ENCODE data around the gene SRD5A3. TPM values are rescaled to one million over a fixed set of nuclear protein-coding genes. Genes with fewer than 3 reads are reported as not detected.
"Not testable (repeated sequence)": the region's sequence is repeated elsewhere in the genome, so short reads cannot be mapped to it uniquely, and the experiment has no call there.

SRD5A3 gene
- total RNA-seq, 4 donors from 2014 or later = 1.6 to 6.0 (median 4.8) TPM

DNA sequence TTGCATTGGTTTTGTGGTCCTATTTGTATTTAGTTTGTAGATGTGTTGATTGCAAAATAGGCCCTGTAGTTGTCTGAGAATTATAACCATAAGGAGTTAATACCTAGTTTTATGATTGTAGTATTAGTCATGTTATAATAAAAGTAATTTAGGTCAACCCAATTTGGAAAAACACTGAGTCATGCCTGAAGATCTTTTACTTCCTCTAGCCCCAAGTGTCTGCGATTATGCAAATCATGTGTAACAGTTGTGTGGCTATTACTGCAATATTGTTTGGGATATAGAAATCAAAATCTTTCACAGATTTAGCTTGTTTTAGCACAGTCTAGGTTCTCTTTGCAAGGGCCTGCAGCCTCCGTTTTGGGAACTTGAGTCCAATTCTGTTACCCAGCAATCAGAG lies 12.6 kb downstream of the SRD5A3 start:
- Histone ChIP-seq H3K4me1 (peaks cover 0 to 40% (median 17%) of the 10 kb centered on the region in 3 donors), H3K27ac (peak overlapping the region; percentile 52 to 83 (median 76)), H3K27me3 (no peaks in the 10 kb centered on the region), H3K36me3 (peaks cover 0 to 5% of the 10 kb centered on the region in 2 donors), H3K4me3 (no peak overlapping the region), H3K9me3 (no peaks in the 10 kb centered on the region)
- ATAC-seq = peak; percentile 80
- WGBS, 2 donors (ENCODE audit: low coverage in 1 of 2) = 6 to 15% methylated on average over 2 of the region's 2 CpGs
- TF ChIP-seq POLR2A (IDR thresholded peaks at IDR 0.05) = no peak
- no peak for TF ChIP-seq EP300 (IDR thresholded peaks at IDR 0.05)
- TF ChIP-seq, protein P1, sequence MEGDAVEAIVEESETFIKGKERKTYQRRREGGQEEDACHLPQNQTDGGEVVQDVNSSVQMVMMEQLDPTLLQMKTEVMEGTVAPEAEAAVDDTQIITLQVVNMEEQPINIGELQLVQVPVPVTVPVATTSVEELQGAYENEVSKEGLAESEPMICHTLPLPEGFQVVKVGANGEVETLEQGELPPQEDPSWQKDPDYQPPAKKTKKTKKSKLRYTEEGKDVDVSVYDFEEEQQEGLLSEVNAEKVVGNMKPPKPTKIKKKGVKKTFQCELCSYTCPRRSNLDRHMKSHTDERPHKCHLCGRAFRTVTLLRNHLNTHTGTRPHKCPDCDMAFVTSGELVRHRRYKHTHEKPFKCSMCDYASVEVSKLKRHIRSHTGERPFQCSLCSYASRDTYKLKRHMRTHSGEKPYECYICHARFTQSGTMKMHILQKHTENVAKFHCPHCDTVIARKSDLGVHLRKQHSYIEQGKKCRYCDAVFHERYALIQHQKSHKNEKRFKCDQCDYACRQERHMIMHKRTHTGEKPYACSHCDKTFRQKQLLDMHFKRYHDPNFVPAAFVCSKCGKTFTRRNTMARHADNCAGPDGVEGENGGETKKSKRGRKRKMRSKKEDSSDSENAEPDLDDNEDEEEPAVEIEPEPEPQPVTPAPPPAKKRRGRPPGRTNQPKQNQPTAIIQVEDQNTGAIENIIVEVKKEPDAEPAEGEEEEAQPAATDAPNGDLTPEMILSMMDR (IDR thresholded peaks at IDR 0.05) = no peak
- TF ChIP-seq POLR2AphosphoS5 (IDR thresholded peaks at IDR 0.05) = peak; percentile 83

DNA sequence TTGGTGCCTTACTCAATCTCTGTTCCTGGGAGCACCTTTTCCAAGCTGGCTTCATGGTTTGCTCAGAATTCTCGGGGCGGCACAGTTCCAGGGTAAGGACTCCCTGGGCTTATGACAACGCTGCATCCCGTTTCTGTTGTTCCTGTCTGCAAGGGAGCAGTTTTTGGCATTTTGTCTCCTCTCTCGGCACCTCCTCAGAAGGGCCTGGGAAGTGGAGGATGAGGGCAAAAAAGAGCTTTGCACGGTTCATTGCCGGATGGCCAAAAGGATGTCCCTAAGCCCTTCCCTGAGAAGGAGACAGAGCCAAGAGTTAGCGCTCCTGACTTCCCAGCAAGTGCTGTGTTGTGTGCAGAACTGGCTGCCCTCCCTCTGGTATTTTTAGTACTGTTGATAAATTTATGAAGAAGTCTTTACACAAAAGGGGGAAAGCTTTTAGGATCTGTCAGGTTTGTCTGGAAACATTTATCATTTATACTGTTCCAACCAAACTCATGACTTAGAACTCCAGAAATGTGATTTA lies 13.4 kb downstream of the SRD5A3 start:
- Histone ChIP-seq H3K9me3 (no peaks in the 10 kb centered on the region), H3K27ac (peak overlapping the region; percentile 52 to 83 (median 76))
- 47% methylated on average over 6 of the region's 8 CpGs; no CpG with 5 or more reads in 1 of the 2 donors for WGBS, 2 donors (ENCODE audit: low coverage in 1 of 2)

DNA sequence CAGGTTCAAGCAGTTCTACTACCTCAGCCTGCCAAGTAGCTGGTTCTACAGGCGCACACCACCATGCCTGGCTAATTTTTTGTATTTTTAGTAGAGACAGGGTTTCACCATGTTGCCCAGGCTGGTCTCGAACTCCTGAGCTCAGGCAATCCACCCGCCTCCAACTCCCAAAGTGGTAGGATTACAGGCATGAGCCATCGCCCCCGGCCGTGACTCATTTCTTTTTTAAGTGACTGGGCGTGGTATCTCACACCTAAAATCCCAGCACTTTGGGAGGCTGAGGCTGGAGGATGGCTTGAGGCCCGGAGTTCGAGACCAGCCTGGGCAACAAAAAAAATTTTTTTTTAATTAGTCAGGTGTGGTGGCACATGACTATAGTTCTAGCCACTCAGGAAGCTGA lies 16.9 kb downstream of the SRD5A3 start:
- peaks cover 0 to 11% of the 10 kb centered on the region in 2 donors for H3K36me3 ChIP-seq
- not testable (repeated sequence) for H3K27me3 ChIP-seq, H3K9me3 ChIP-seq, H3K27ac ChIP-seq, ATAC-seq, H3K4me3 ChIP-seq
- H3K4me1 ChIP-seq = peaks cover 0 to 30% (median 12%) of the 10 kb centered on the region in 3 donors
- 93 to 94% methylated on average over 3 to 8 of the region's 9 CpGs for WGBS, 2 donors (ENCODE audit: low coverage in 1 of 2)

More for the DNA sequence above, 13.4 kb downstream of the SRD5A3 start:
- ATAC-seq = peak; percentile 81
- Histone ChIP-seq H3K27me3 (no peaks in the 10 kb centered on the region), H3K36me3 (peaks cover 0 to 6% of the 10 kb centered on the region in 2 donors), H3K4me3 (peak overlapping the region in 1 of 2 donors; percentile 6), H3K4me1 (peaks cover 0 to 45% (median 17%) of the 10 kb centered on the region in 3 donors)
- TF ChIP-seq, protein P1 (IDR thresholded peaks at IDR 0.05) = no peak
- TF ChIP-seq POLR2AphosphoS5 (IDR thresholded peaks at IDR 0.05) = peak; percentile 91

DNA sequence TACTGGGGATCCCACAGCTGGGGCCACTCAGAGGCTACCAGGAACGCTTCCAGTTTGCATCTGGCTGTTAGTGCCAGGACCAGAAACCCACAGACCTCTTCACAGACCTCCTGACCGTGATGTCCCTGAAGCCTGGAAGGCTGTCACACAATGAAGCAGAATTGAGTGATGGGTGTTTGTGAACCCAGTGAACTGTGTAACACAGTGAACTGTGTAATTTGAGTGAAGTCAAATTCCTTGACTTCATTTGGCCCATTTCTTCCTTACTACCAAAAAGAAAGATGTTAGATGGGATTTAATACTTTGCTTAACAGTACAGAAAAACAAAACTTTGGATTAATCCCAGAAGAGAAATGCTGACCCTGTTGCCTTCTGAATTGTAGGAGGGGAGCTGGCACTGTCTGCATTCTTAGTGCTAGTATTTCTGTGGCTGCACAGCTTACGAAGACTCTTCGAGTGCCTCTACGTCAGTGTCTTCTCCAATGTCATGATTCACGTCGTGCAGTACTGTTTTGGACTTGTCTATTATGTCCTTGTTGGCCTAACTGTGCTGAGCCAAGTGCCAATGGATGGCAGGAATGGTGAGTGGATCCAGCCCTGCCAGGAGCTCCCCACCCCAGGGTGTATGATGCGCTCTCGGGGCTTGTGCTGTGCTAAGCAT lies 17.8 kb downstream of the SRD5A3 start:
- H3K4me1 ChIP-seq = peaks cover 0 to 21% (median 6%) of the 10 kb centered on the region in 3 donors
- H3K36me3 ChIP-seq = peaks cover 0 to 15% of the 10 kb centered on the region in 2 donors
- no peak overlapping the region for H3K4me3 ChIP-seq
- no peak overlapping the region for H3K27ac ChIP-seq
- WGBS, 2 donors (ENCODE audit: low coverage in 1 of 2) = 57 to 100% methylated on average over 3 to 5 of the region's 9 CpGs
- no peaks in the 10 kb centered on the region for H3K27me3 ChIP-seq
- ATAC-seq = no peak
- no peak for TF ChIP-seq POLR2AphosphoS5 (IDR thresholded peaks at IDR 0.05)
- TF ChIP-seq EP300 (IDR thresholded peaks at IDR 0.05) = no peak
- no peaks in the 10 kb centered on the region for H3K9me3 ChIP-seq

DNA sequence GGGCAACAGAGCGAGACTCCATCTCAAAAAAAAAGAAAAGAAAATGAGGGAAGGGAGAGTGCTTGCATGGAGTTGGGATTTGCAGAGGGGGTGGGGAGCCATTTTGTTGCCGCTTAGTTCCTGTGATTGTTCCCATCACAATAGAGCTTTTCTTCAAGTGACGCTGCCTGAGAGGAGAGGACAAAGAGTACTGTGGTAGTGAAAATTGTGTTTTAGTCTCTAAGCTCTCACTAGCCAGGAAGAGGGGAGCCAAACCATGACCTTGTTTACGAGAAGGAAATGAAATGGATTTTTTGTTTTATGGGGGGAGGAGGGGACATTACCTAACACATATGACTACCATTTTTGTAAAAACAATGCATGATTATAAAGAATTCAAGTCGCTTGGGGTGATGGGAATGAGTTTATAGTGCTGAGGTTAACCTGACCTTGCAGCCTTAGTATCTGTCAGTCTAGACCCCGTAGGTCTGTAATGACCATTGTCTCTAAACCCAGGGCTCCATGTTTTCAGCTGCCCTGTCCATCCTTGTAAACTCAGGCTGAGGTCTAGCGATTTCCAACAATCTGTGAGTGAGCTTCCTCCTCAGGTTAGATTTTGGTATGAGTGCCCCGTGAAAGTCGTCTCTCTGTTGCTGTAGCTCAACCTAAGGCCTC lies 18.8 kb downstream of the SRD5A3 start:
- no peak for ATAC-seq
- H3K4me3 ChIP-seq = no peak overlapping the region
- no peak overlapping the region for H3K27ac ChIP-seq
- H3K4me1 ChIP-seq = peaks cover 0 to 13% (median 0%) of the 10 kb centered on the region in 3 donors
- no peaks in the 10 kb centered on the region for H3K27me3 ChIP-seq
- TF ChIP-seq EP300 (IDR thresholded peaks at IDR 0.05) (no peak), POLR2AphosphoS5 (IDR thresholded peaks at IDR 0.05) (no peak), POLR2A (IDR thresholded peaks at IDR 0.05) (no peak)
- TF ChIP-seq, protein P1 (IDR thresholded peaks at IDR 0.05) = no peak
- no peaks in the 10 kb centered on the region for H3K9me3 ChIP-seq
- 90 to 97% methylated on average over 9 of the region's 9 CpGs for WGBS, 2 donors (ENCODE audit: low coverage in 1 of 2)
- H3K36me3 ChIP-seq = peaks cover 0 to 23% of the 10 kb centered on the region in 2 donors

Data from gastroesophageal sphincter (tissue), 4 donors.